Measurements from ENCODE around the gene PIEZO1. TPM values are rescaled to one million over a fixed set of nuclear protein-coding genes. Genes with fewer than 3 reads are reported as not detected.
A peak's percentile ranks its signal among the peaks of the same experiment; 100 is the strongest.

PIEZO1 gene
- total RNA-seq, 6 donors from 2014 or later, result 107 to 535 (median 239) TPM

- Histone ChIP-seq H3K9me3 (no peaks in the 10 kb centered on the region), H3K4me1 (no peaks in the 10 kb centered on the region), H3K4me3 (no peak overlapping the region), H3K27ac (no peak overlapping the region), H3K27me3 (no peaks in the 10 kb centered on the region), H3K36me3 (peaks cover 11 to 100% (median 99%) of the 10 kb centered on the region in 4 donors)
- DNase-seq (peak in 1 of 2 donors; percentile 85), ATAC-seq (ENCODE audit: low FRiP score in 2 of 2) (no peak)
- WGBS, 2 donors, result 94 to 98% methylated on average over 24 to 50 of the region's 61 CpGs
- TF ChIP-seq POLR2A (IDR thresholded peaks at IDR 0.05), result no peak
- no peak for TF ChIP-seq CTCF (IDR thresholded peaks at IDR 0.05)
- no peak for TF ChIP-seq EP300 (IDR thresholded peaks at IDR 0.05)
- no peak for TF ChIP-seq POLR2AphosphoS5 (IDR thresholded peaks at IDR 0.05)
These were observed 62.9 kb downstream of the PIEZO1 start for GRCh38 chr16:88721815-88722755.

- DNase-seq, result peak in 1 of 2 donors; percentile 67
- WGBS, 2 donors, result 94 to 98% methylated on average over 11 to 14 of the region's 17 CpGs
- TF ChIP-seq CTCF (IDR thresholded peaks at IDR 0.05) (no peak), EP300 (IDR thresholded peaks at IDR 0.05) (no peak), POLR2A (IDR thresholded peaks at IDR 0.05) (no peak), POLR2AphosphoS5 (IDR thresholded peaks at IDR 0.05) (no peak)
- H3K9me3 ChIP-seq, result no peaks in the 10 kb centered on the region
- H3K4me1 ChIP-seq, result no peaks in the 10 kb centered on the region
- H3K4me3 ChIP-seq, result no peak overlapping the region
- H3K36me3 ChIP-seq, result peaks cover 20 to 100% (median 99%) of the 10 kb centered on the region in 4 donors
- H3K27me3 ChIP-seq, result no peaks in the 10 kb centered on the region
- no peak overlapping the region for H3K27ac ChIP-seq
- ATAC-seq (ENCODE audit: low FRiP score in 2 of 2), result no peak
These were observed 63.8 kb downstream of the PIEZO1 start for GRCh38 chr16:88721236-88721635.

- TF ChIP-seq CTCF (IDR thresholded peaks at IDR 0.05), result no peak
- no peak for TF ChIP-seq POLR2A (IDR thresholded peaks at IDR 0.05)
- no peak for TF ChIP-seq POLR2AphosphoS5 (IDR thresholded peaks at IDR 0.05)
- no peak for TF ChIP-seq EP300 (IDR thresholded peaks at IDR 0.05)
- WGBS, 2 donors, result 93 to 95% methylated on average over 20 to 21 of the region's 23 CpGs
- Histone ChIP-seq H3K27me3 (no peaks in the 10 kb centered on the region), H3K4me3 (no peak overlapping the region), H3K27ac (no peak overlapping the region), H3K4me1 (no peaks in the 10 kb centered on the region), H3K9me3 (no peaks in the 10 kb centered on the region), H3K36me3 (peaks cover 27 to 100% (median 99%) of the 10 kb centered on the region in 4 donors)
- DNase-seq (peak in 1 of 2 donors; percentile 74), ATAC-seq (ENCODE audit: low FRiP score in 2 of 2) (no peak)
These were observed 64.5 kb downstream of the PIEZO1 start for GRCh38 chr16:88720396-88720970.

- no peaks in the 10 kb centered on the region for H3K27me3 ChIP-seq
- H3K27ac ChIP-seq, result no peak overlapping the region
- TF ChIP-seq CTCF (IDR thresholded peaks at IDR 0.05), result no peak
- TF ChIP-seq POLR2A (IDR thresholded peaks at IDR 0.05), result no peak
- no peak for TF ChIP-seq EP300 (IDR thresholded peaks at IDR 0.05)
- no peak for TF ChIP-seq POLR2AphosphoS5 (IDR thresholded peaks at IDR 0.05)
- H3K4me1 ChIP-seq, result no peaks in the 10 kb centered on the region
- peak in 1 of 2 donors; percentile 73 for DNase-seq
- no peaks in the 10 kb centered on the region for H3K9me3 ChIP-seq
- H3K36me3 ChIP-seq, result peaks cover 30 to 100% (median 99%) of the 10 kb centered on the region in 4 donors
- whole genome bisulfite sequencing, 2 donors, result 93 to 96% methylated on average over 17 to 18 of the region's 19 CpGs
- H3K4me3 ChIP-seq, result no peak overlapping the region
- ATAC-seq (ENCODE audit: low FRiP score in 2 of 2), result no peak
These were observed 65.1 kb downstream of the PIEZO1 start for GRCh38 chr16:88719933-88720296.
